Measurements from ENCODE around the gene LMOD3. TPM values are rescaled to one million over a fixed set of nuclear protein-coding genes. Genes with fewer than 3 reads are reported as not detected.

Gene LMOD3
- total and polyA plus RNA-seq, 4 donors = 0.28 to 0.50 (median 0.38) TPM

GRCh38 chr3:69099576-69099975 lies 22.8 kb downstream of the LMOD3 start:
- Histone ChIP-seq H3K36me3 (ENCODE audit: control insufficient read depth, insufficient read depth, low read length) (peaks cover 9% of the 10 kb centered on the region), H3K27me3 (ENCODE audit: control insufficient read depth, insufficient read depth, low read length) (no peaks in the 10 kb centered on the region), H3K4me1 (ENCODE audit: control insufficient read depth, insufficient read depth, low read length) (no peaks in the 10 kb centered on the region), H3K27ac (ENCODE audit: low read depth, low read length) (no peak overlapping the region), H3K9me3 (ENCODE audit: control insufficient read depth, insufficient read depth, low read length) (no peaks in the 10 kb centered on the region), H3K4me3 (ENCODE audit: low read depth, low read length) (no peak overlapping the region)
- no peak for DNase-seq (ENCODE audit: low read depth in 4 of 6, low spot score in 6 of 6)
- 80% methylated on average over 1 of the region's 4 CpGs for WGBS (ENCODE audit: insufficient coverage)

- no peaks in the 10 kb centered on the region for H3K9me3 ChIP-seq (ENCODE audit: control insufficient read depth, insufficient read depth, low read length)
- WGBS (ENCODE audit: insufficient coverage) = 100% methylated on average over 1 of the region's 9 CpGs
- H3K27me3 ChIP-seq (ENCODE audit: control insufficient read depth, insufficient read depth, low read length) = no peaks in the 10 kb centered on the region
- peaks cover 6% of the 10 kb centered on the region for H3K4me1 ChIP-seq (ENCODE audit: control insufficient read depth, insufficient read depth, low read length)
- no peak overlapping the region for H3K4me3 ChIP-seq (ENCODE audit: low read depth, low read length)
- H3K36me3 ChIP-seq (ENCODE audit: control insufficient read depth, insufficient read depth, low read length) = peaks cover 14% of the 10 kb centered on the region
- H3K27ac ChIP-seq (ENCODE audit: low read depth, low read length) = no peak overlapping the region
- no peak for DNase-seq (ENCODE audit: low read depth in 4 of 6, low spot score in 6 of 6)
Observed at GRCh38 chr3:69097407-69098086, 24.8 kb downstream of the LMOD3 start.

DNA sequence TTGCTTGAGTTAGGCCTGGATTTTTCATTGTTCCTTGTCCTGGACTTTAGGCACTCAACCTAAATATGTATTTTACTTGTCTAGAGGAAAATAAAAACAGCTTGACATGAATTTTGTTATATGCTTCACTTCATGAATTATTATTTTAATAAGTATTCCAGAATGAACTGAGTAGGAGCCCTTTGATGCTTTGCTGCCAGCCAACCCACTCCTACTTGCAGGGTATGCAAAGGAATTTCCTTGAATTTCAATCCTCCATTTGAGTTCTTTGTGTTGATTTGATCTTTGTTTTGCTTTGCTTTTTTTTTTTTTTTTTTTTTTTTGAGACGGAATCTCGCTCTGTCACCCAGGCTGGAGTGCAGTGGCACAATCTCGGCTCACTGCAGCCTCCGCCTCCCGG lies 26.1 kb downstream of the LMOD3 start:
- Histone ChIP-seq H3K9me3 (ENCODE audit: control insufficient read depth, insufficient read depth, low read length) (no peaks in the 10 kb centered on the region), H3K4me3 (ENCODE audit: low read depth, low read length) (no peak overlapping the region), H3K27ac (ENCODE audit: low read depth, low read length) (no peak overlapping the region), H3K27me3 (ENCODE audit: control insufficient read depth, insufficient read depth, low read length) (no peaks in the 10 kb centered on the region), H3K36me3 (ENCODE audit: control insufficient read depth, insufficient read depth, low read length) (peaks cover 8% of the 10 kb centered on the region), H3K4me1 (ENCODE audit: control insufficient read depth, insufficient read depth, low read length) (peaks cover 12% of the 10 kb centered on the region)
- no CpG with 5 or more reads among the region's 5 CpGs for WGBS (ENCODE audit: insufficient coverage)
- DNase-seq (ENCODE audit: low read depth in 4 of 6, low spot score in 6 of 6) = no peak

GRCh38 chr3:69095636-69096035 lies 26.8 kb downstream of the LMOD3 start:
- Histone ChIP-seq H3K4me3 (ENCODE audit: low read depth, low read length) (no peak overlapping the region), H3K4me1 (ENCODE audit: control insufficient read depth, insufficient read depth, low read length) (peaks cover 18% of the 10 kb centered on the region), H3K9me3 (ENCODE audit: control insufficient read depth, insufficient read depth, low read length) (no peaks in the 10 kb centered on the region), H3K27ac (ENCODE audit: low read depth, low read length) (no peak overlapping the region), H3K36me3 (ENCODE audit: control insufficient read depth, insufficient read depth, low read length) (peaks cover 12% of the 10 kb centered on the region), H3K27me3 (ENCODE audit: control insufficient read depth, insufficient read depth, low read length) (no peaks in the 10 kb centered on the region)
- 40% methylated on average over 1 of the region's 5 CpGs for WGBS (ENCODE audit: insufficient coverage)
- DNase-seq (ENCODE audit: low read depth in 4 of 6, low spot score in 6 of 6) = no peak

DNA sequence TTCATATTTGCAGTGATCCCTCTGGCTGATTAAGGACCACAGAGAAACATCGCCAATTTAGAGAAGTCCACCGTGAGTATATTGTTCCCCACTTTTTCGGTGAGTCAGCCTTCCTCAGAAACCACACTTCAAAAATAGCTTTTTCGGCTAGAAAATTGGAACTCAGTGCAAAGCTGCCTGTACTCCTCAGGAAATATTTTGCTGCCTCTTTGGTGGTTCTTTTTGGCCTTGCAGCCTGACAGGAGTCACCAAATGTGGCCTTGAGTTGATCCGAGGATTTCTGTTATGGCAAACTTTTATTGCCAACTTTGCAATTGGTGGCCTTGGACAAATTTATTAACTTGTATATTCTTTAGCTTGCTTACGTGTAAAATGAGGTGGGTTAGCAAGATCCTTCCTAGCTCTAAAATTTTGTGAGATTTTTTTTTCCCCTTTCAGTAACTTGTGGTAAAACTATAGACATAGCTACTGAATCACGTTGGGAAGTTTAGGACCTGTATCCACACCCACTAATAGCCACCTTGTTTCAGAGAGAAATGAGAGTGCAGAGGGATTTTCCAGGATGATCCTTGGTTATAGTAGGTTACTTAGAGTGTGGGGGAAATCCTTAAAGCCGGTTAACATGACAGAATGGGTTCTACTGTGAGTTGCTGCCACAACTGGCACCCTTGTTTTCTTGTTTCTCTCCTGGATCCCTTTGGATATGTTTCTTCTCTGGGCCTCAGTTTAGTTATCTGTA lies 27.8 kb downstream of the LMOD3 start:
- Histone ChIP-seq H3K27me3 (ENCODE audit: control insufficient read depth, insufficient read depth, low read length) (no peaks in the 10 kb centered on the region), H3K4me3 (ENCODE audit: low read depth, low read length) (no peak overlapping the region), H3K4me1 (ENCODE audit: control insufficient read depth, insufficient read depth, low read length) (peaks cover 18% of the 10 kb centered on the region), H3K27ac (ENCODE audit: low read depth, low read length) (peak overlapping the region; percentile 10), H3K36me3 (ENCODE audit: control insufficient read depth, insufficient read depth, low read length) (peaks cover 12% of the 10 kb centered on the region), H3K9me3 (ENCODE audit: control insufficient read depth, insufficient read depth, low read length) (no peaks in the 10 kb centered on the region)
- WGBS (ENCODE audit: insufficient coverage) = 87% methylated on average over 5 of the region's 8 CpGs
- DNase-seq (ENCODE audit: low read depth in 4 of 6, low spot score in 6 of 6) = no peak

DNA sequence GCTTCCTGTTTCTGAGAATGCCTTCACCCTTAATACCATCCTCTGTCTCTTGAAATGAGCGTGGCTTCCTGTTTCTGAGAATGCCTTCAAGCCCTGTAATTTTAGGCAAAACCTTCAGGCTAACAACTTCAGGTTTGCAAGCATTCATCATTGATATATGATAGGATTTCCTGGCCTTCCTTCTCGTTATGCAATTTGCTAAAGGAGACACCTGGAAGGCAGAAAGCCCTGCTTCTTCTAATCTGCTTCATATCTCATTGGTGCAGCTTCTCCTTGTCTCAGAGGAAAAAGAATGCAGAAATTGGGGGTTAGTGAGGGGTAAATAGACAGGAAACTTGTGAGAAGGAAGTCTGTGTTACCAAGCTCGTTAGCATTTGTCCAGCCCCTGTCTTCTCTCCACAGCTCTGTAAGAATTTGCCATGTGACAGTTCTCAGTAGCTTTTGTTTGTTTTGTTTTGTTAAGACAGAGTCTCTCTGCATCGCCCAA lies 30.3 kb downstream of the LMOD3 start:
- peaks cover 9% of the 10 kb centered on the region for H3K36me3 ChIP-seq (ENCODE audit: control insufficient read depth, insufficient read depth, low read length)
- H3K27ac ChIP-seq (ENCODE audit: low read depth, low read length) = peak overlapping the region; percentile 49
- H3K27me3 ChIP-seq (ENCODE audit: control insufficient read depth, insufficient read depth, low read length) = no peaks in the 10 kb centered on the region
- WGBS (ENCODE audit: insufficient coverage) = 8% methylated on average over 2 of the region's 4 CpGs
- peaks cover 22% of the 10 kb centered on the region for H3K4me1 ChIP-seq (ENCODE audit: control insufficient read depth, insufficient read depth, low read length)
- no peak overlapping the region for H3K4me3 ChIP-seq (ENCODE audit: low read depth, low read length)
- peak in 2 of 6 donors; percentile 34 to 42 for DNase-seq (ENCODE audit: low read depth in 4 of 6, low spot score in 6 of 6)
- H3K9me3 ChIP-seq (ENCODE audit: control insufficient read depth, insufficient read depth, low read length) = no peaks in the 10 kb centered on the region

DNA sequence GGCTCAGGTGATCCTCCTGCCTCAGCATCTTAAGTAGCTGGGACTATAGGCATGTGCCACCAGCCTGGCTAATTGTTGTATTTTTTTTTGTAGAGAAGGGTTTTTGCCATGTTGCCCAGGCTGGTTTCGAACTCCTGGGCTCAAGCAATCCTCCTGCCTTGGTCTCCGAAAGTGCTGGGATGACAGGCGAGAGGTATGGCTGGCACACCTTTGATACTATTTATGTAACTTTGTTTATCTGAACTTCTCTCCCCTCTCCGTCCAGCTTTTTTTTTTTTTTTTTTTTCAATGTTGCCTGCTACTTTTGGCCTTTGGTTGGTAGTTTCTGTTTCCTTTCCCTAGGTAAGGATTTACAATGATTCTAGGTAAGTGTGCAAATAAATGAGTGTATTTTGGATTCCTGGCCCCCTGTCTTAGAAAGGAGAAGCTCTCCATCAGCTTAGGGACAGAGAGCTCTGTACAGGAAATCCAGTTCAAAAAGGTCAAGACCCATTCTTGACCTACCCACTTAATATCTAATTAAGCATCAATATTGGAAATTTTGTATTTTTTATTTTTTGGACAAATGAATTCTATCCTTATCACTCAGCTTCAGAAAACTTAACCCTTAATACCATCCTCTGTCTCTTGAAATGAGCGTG lies 30.9 kb downstream of the LMOD3 start:
- 65% methylated on average over 2 of the region's 5 CpGs for WGBS (ENCODE audit: insufficient coverage)
- no peaks in the 10 kb centered on the region for H3K9me3 ChIP-seq (ENCODE audit: control insufficient read depth, insufficient read depth, low read length)
- H3K4me3 ChIP-seq (ENCODE audit: low read depth, low read length) = no peak overlapping the region
- H3K4me1 ChIP-seq (ENCODE audit: control insufficient read depth, insufficient read depth, low read length) = peaks cover 28% of the 10 kb centered on the region
- no peaks in the 10 kb centered on the region for H3K27me3 ChIP-seq (ENCODE audit: control insufficient read depth, insufficient read depth, low read length)
- no peak overlapping the region for H3K27ac ChIP-seq (ENCODE audit: low read depth, low read length)
- peaks cover 9% of the 10 kb centered on the region for H3K36me3 ChIP-seq (ENCODE audit: control insufficient read depth, insufficient read depth, low read length)
- DNase-seq (ENCODE audit: low read depth in 4 of 6, low spot score in 6 of 6) = no peak

DNA sequence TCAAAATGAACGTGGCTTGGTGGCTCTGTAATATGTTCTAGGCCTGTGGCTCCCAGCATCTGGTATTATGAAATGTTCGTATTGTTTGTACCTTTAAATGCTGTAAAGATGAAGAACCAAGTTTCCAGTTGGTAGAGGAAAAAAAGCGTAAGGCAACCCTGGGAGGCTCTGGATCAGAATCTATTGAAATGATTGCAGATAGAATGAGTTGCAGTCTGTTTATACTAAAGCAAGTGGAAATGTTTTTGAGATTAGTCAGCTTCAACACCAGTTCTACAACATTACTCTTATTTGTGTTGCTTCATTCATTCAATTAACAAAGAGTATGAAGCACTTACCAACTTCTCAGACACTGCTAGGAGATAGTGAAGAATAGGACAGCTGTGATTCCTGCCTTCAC lies 32.4 kb downstream of the LMOD3 start:
- 76% methylated on average over 2 of the region's 3 CpGs for WGBS (ENCODE audit: insufficient coverage)
- no peak overlapping the region for H3K27ac ChIP-seq (ENCODE audit: low read depth, low read length)
- no peaks in the 10 kb centered on the region for H3K9me3 ChIP-seq (ENCODE audit: control insufficient read depth, insufficient read depth, low read length)
- H3K36me3 ChIP-seq (ENCODE audit: control insufficient read depth, insufficient read depth, low read length) = peaks cover 9% of the 10 kb centered on the region
- no peak overlapping the region for H3K4me3 ChIP-seq (ENCODE audit: low read depth, low read length)
- no peaks in the 10 kb centered on the region for H3K27me3 ChIP-seq (ENCODE audit: control insufficient read depth, insufficient read depth, low read length)
- DNase-seq (ENCODE audit: low read depth in 4 of 6, low spot score in 6 of 6) = no peak
- H3K4me1 ChIP-seq (ENCODE audit: control insufficient read depth, insufficient read depth, low read length) = peaks cover 35% of the 10 kb centered on the region

DNA sequence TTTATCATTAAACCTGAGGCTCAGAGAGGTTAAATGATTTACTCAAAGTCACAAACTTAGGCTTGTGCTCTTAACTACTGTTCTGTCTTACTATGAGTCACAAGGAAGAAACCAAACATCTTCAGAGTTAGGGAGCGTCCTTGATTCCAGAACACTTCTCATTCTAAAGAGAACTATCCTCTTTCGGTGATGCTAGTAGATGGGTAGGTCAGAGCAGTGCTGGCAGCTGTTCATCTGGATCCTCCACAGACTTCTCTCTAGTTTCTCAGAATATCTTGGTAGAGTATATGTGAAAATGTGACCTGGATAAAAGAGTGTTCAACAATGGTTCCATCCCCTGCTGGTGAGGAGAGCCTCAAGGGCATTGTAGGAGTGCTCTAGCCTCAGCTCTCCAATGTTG lies 34.3 kb downstream of the LMOD3 start:
- peaks cover 33% of the 10 kb centered on the region for H3K4me1 ChIP-seq (ENCODE audit: control insufficient read depth, insufficient read depth, low read length)
- no peak overlapping the region for H3K4me3 ChIP-seq (ENCODE audit: low read depth, low read length)
- H3K9me3 ChIP-seq (ENCODE audit: control insufficient read depth, insufficient read depth, low read length) = no peaks in the 10 kb centered on the region
- WGBS (ENCODE audit: insufficient coverage) = no CpG with 5 or more reads among the region's 2 CpGs
- H3K27me3 ChIP-seq (ENCODE audit: control insufficient read depth, insufficient read depth, low read length) = no peaks in the 10 kb centered on the region
- H3K36me3 ChIP-seq (ENCODE audit: control insufficient read depth, insufficient read depth, low read length) = peaks cover 3% of the 10 kb centered on the region
- no peak overlapping the region for H3K27ac ChIP-seq (ENCODE audit: low read depth, low read length)
- no peak for DNase-seq (ENCODE audit: low read depth in 4 of 6, low spot score in 6 of 6)

Data from spinal cord (tissue), 10 donors.